ENCODE results near the gene CA11.

The CA11 gene

GRCh38 chr19:48613024-48613851 lies 32.7 kb downstream of the CA11 start:
- DNase-seq (ENCODE audit: low spot score) = no peak

GRCh38 chr19:48611872-48612271 lies 34.1 kb downstream of the CA11 start:
- no peak for DNase-seq (ENCODE audit: low spot score)

GRCh38 chr19:48609571-48610108 lies 36.3 kb downstream of the CA11 start:
- no peak for DNase-seq (ENCODE audit: low spot score)

- peak; percentile 36 for DNase-seq (ENCODE audit: low spot score)
These were observed 37.2 kb downstream of the CA11 start for GRCh38 chr19:48608798-48609263.

- DNase-seq (ENCODE audit: low spot score) = no peak
These were observed 38.6 kb downstream of the CA11 start for GRCh38 chr19:48607359-48607755.

- no peak for DNase-seq (ENCODE audit: low spot score)
These were observed 39.3 kb downstream of the CA11 start, which contains the start of gene SPACA4 for GRCh38 chr19:48606463-48607358. TSS of gene SPACA4 (plus strand) at chr19:48606742. CDS start at chr19:48606979, 237 bp downstream.

GRCh38 chr19:48603850-48604249 lies 42.1 kb downstream of the CA11 start:
- no peak for DNase-seq (ENCODE audit: low spot score)

- no peak for DNase-seq (ENCODE audit: low spot score)
These were observed 42.5 kb downstream of the CA11 start for GRCh38 chr19:48603449-48603848.

GRCh38 chr19:48603001-48603400 lies 43.0 kb downstream of the CA11 start:
- no peak for DNase-seq (ENCODE audit: low spot score)

GRCh38 chr19:48600679-48601417 lies 45.1 kb downstream of the CA11 start:
- no peak for DNase-seq (ENCODE audit: low spot score)

- DNase-seq (ENCODE audit: low spot score) = no peak
These were observed 46.8 kb downstream of the CA11 start for GRCh38 chr19:48598996-48599700.

- no peak for DNase-seq (ENCODE audit: low spot score)
These were observed 49.1 kb downstream of the CA11 start for GRCh38 chr19:48596679-48597465.

- no peak for DNase-seq (ENCODE audit: low spot score)
These were observed 49.8 kb downstream of the CA11 start for GRCh38 chr19:48596237-48596636.

- DNase-seq (ENCODE audit: low spot score) = no peak
These were observed 50.2 kb downstream of the CA11 start for GRCh38 chr19:48595833-48596232.

- DNase-seq (ENCODE audit: low spot score) = no peak
These were observed 50.8 kb downstream of the CA11 start for GRCh38 chr19:48595171-48595570.

- no peak for DNase-seq (ENCODE audit: low spot score)
These were observed 55.0 kb downstream of the CA11 start for GRCh38 chr19:48591021-48591420.

- DNase-seq (ENCODE audit: low spot score) = peak; percentile 92
These were observed 57.2 kb downstream of the CA11 start for GRCh38 chr19:48588670-48589401.
